Measurements from ENCODE around the gene AURKB. TPM values are rescaled to one million over a fixed set of nuclear protein-coding genes. Genes with fewer than 3 reads are reported as not detected.

Gene AURKB
- total RNA-seq, 1 donor, result 31.8 TPM

GRCh38 chr17:8187517-8188262, 22.7 kb downstream of the AURKB start:
- peak overlapping the region; percentile 76 for H3K4me3 ChIP-seq (ENCODE audit: low read depth, low read length)
- DNase-seq (ENCODE audit: low read depth), result peak; percentile 100
- TF ChIP-seq, protein P1, sequence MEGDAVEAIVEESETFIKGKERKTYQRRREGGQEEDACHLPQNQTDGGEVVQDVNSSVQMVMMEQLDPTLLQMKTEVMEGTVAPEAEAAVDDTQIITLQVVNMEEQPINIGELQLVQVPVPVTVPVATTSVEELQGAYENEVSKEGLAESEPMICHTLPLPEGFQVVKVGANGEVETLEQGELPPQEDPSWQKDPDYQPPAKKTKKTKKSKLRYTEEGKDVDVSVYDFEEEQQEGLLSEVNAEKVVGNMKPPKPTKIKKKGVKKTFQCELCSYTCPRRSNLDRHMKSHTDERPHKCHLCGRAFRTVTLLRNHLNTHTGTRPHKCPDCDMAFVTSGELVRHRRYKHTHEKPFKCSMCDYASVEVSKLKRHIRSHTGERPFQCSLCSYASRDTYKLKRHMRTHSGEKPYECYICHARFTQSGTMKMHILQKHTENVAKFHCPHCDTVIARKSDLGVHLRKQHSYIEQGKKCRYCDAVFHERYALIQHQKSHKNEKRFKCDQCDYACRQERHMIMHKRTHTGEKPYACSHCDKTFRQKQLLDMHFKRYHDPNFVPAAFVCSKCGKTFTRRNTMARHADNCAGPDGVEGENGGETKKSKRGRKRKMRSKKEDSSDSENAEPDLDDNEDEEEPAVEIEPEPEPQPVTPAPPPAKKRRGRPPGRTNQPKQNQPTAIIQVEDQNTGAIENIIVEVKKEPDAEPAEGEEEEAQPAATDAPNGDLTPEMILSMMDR (IDR thresholded peaks at IDR 0.05; ENCODE audit: insufficient read depth, low read length), result no peak

- TF ChIP-seq, protein P1 (IDR thresholded peaks at IDR 0.05; ENCODE audit: insufficient read depth, low read length), result peak; percentile 53
- peak overlapping the region; percentile 94 for H3K4me3 ChIP-seq (ENCODE audit: low read depth, low read length)
- peak; percentile 96 for DNase-seq (ENCODE audit: low read depth)
Observed at GRCh38 chr17:8186787-8187516, 23.4 kb downstream of the AURKB start.

- no peak for DNase-seq (ENCODE audit: low read depth)
- peak overlapping the region; percentile 94 for H3K4me3 ChIP-seq (ENCODE audit: low read depth, low read length)
- TF ChIP-seq, protein P1 (IDR thresholded peaks at IDR 0.05; ENCODE audit: insufficient read depth, low read length), result no peak
Observed at GRCh38 chr17:8186446-8186786, 24.0 kb downstream of the AURKB start.

DNA sequence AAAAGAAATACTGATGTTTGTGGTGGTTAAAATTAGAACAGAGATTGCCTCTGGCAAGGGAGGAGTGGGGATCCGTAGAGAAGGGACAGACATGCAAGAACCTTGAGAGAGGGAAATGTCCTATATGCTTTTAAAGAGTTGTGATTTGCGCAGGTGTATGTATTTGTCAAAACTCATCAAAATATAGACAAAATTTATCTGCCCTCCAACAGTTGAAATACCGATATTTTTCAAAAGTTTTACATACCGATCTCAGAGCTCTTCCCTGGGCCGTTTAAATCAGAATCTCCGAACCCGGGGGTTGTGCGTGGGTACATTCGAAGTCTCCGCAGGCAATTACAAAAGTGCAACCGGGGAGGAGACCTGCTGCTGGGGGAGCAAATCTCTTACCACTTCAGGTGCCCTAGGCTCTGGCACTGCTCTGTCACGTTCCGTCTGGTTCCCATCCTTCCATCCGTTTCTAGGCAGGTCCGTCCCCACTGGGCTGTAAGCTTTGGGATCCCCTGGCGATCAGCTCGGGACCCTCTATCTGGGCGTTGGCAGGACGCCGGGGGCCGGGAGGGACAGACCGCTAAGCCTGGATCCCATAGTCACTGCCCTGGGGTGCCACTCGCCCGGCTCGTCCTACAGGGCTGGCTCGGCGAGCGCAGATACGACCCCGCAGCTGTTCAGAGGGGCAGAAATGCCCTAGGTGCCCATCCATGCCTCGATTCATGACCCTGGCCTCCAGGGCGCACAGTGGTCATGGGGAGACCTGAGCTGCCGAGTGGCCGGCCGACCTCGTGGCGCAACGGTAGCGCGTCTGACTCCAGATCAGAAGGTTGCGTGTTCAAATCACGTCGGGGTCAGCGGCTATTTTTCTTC, 24.6 kb downstream of the AURKB start:
- H3K4me3 ChIP-seq (ENCODE audit: low read depth, low read length), result peak overlapping the region; percentile 94
- DNase-seq (ENCODE audit: low read depth), result peak; percentile 70
- TF ChIP-seq, protein P1 (IDR thresholded peaks at IDR 0.05; ENCODE audit: insufficient read depth, low read length), result no peak

DNA sequence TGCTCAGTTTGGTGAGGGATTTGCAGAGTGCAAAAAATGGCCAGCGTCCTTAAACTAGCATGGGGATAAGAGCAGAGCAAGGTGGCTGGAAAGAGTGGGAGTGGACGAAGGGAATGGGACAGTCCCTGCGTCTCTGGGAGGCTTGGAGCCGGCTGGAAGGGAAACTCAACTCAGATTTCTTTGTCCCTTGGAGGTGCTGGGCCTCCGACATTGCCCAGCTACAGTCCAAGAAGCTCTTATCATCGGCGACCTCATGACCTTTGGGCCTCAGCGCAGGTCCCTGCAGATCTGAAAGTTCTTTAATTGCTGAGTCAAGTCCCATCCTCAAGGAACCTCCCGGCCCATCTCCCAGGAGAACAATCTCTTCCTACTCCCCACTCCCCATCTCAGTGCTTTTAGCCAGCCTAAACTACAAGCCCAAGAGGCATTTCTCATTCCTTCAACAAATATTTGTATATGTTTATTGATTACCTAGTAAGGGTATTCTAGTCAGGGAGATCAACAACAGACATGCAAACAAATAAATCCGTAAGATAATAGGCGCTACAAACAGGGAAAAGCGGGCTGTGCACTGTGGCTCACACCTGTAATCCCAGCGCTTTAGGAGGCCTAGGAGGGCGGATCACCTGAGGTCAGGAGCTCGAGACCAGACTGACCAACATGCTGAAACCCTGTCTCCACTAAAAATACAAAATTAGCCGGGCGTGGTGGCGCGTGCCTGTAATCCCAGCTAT, 33.2 kb downstream of the AURKB start:
- TF ChIP-seq, protein P1 (IDR thresholded peaks at IDR 0.05; ENCODE audit: insufficient read depth, low read length), result no peak
- H3K4me3 ChIP-seq (ENCODE audit: low read depth, low read length), result peak overlapping the region; percentile 77
- no peak for DNase-seq (ENCODE audit: low read depth)

Data from fibroblast of the aortic adventitia (primary cell).